GM23338 (cell line): ENCODE data around the gene SEC63.
"Not testable (repeated sequence)": the region's sequence is repeated elsewhere in the genome, so short reads cannot be mapped to it uniquely, and the experiment has no call there.

ENCODE experiments used
- CREB1 ChIP-seq: fragments of 250-450 bp; sonication (Bioruptor Pico); IDR thresholded peaks from 2 replicates; pipeline ENCODE4 v1.5.0; 2020; ENCODE audit warnings: low read depth, mild to moderate bottlenecking, moderate library complexity
- CTCF ChIP-seq, 2 experiments: fragments of 200-600 bp in 1 of 2; sonication (generic) in 1 of 2; conservative IDR thresholded peaks; 2 replicates each; pipeline versions ENCODE4 v1.5.1 to v1.6.1; 2016 to 2017; ENCODE audit warnings: antibody characterized with exemption in 2 of 2, low read depth in 2 of 2, mild to moderate bottlenecking in 2 of 2, moderate library complexity in 1 of 2
- EZH2 ChIP-seq: fragments of 200-600 bp; sonication (generic); IDR thresholded peaks from one replicate; pipeline ENCODE4 v1.8.0; 2017; ENCODE audit warnings: antibody characterized with exemption, mild to moderate bottlenecking, low read depth; ENCODE audit not compliant: unreplicated experiment
- EZH2phosphoT487 ChIP-seq: fragments of 200-600 bp; sonication (generic); IDR thresholded peaks from one replicate; pipeline ENCODE4 v1.8.1; 2018; ENCODE audit warnings: antibody characterized with exemption; ENCODE audit not compliant: unreplicated experiment
- JUNB ChIP-seq: IDR thresholded peaks from one replicate; pipeline ENCODE4 v1.6.1; 2016; ENCODE audit warnings: antibody characterized with exemption; ENCODE audit not compliant: unreplicated experiment
- NANOG ChIP-seq: IDR thresholded peaks from 2 replicates; pipeline ENCODE4 v1.6.1; 2016; ENCODE audit warnings: antibody characterized with exemption, borderline replicate concordance
- POLR2AphosphoS5 ChIP-seq: IDR thresholded peaks from 2 replicates; pipeline ENCODE4 v1.6.1; 2016; ENCODE audit warnings: antibody characterized with exemption, low read depth
- REST ChIP-seq: IDR thresholded peaks from one replicate; pipeline ENCODE4 v1.6.1; 2018; ENCODE audit warnings: antibody characterized with exemption; ENCODE audit not compliant: unreplicated experiment
- STAT1 ChIP-seq: IDR thresholded peaks from one replicate; pipeline ENCODE4 v1.6.1; 2016; ENCODE audit warnings: antibody characterized with exemption; ENCODE audit not compliant: unreplicated experiment
- ZNF114 ChIP-seq: fragments of 250-450 bp; sonication (Bioruptor Pico); IDR thresholded peaks from 2 replicates; pipeline ENCODE4 v1.5.0; 2020; ENCODE audit warnings: mild to moderate bottlenecking, moderate library complexity
- ZNF331 ChIP-seq: fragments of 250-450 bp; sonication (Bioruptor Pico); IDR thresholded peaks from 2 replicates; pipeline ENCODE4 v1.5.0; 2020; ENCODE audit warnings: low read depth, mild to moderate bottlenecking, moderate library complexity
- TF ChIP-seq, protein P1 (sequence below): IDR thresholded peaks from 2 replicates; pipeline ENCODE4 v1.6.1; 2016; ENCODE audit warnings: antibody characterized with exemption
- TF ChIP-seq, protein P2 (sequence below): fragments of 250-450 bp; sonication (Bioruptor Pico); IDR thresholded peaks from 2 replicates; pipeline ENCODE4 v1.5.0; 2020; ENCODE audit warnings: mild to moderate bottlenecking, moderate library complexity

DNA sequence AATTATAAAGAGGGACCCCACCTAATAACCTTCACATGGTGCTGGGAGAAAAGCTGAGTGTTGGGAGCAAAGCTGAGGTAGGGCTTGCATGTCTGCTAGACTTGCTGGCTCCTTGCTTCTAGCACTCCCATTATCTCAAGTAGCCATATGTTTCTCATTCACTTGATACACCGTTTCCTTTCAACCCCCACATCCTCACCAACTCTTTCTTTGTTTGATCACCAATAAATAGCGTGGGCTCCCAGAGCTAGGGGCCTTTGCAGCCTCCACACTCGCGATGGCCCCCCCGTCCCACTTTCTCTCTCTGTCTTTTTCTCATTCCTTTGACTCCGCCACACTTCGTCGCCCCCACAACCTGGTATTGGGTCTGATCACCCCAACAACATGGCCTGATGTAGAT, 32.6 kb upstream of the SEC63 start:
- not testable (repeated sequence) for TF ChIP-seq CTCF (conservative IDR thresholded peaks at IDR 0.05; ENCODE audit: low read depth in 2 of 2); EZH2phosphoT487; EZH2; POLR2AphosphoS5; CREB1 (CRISPR knock-in tag); REST; JUNB; STAT1; ZNF114; NANOG; ZNF331 (CRISPR knock-in tag)
- TF ChIP-seq, protein P1, sequence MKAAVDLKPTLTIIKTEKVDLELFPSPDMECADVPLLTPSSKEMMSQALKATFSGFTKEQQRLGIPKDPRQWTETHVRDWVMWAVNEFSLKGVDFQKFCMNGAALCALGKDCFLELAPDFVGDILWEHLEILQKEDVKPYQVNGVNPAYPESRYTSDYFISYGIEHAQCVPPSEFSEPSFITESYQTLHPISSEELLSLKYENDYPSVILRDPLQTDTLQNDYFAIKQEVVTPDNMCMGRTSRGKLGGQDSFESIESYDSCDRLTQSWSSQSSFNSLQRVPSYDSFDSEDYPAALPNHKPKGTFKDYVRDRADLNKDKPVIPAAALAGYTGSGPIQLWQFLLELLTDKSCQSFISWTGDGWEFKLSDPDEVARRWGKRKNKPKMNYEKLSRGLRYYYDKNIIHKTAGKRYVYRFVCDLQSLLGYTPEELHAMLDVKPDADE = not testable (repeated sequence)
- TF ChIP-seq, protein P2, sequence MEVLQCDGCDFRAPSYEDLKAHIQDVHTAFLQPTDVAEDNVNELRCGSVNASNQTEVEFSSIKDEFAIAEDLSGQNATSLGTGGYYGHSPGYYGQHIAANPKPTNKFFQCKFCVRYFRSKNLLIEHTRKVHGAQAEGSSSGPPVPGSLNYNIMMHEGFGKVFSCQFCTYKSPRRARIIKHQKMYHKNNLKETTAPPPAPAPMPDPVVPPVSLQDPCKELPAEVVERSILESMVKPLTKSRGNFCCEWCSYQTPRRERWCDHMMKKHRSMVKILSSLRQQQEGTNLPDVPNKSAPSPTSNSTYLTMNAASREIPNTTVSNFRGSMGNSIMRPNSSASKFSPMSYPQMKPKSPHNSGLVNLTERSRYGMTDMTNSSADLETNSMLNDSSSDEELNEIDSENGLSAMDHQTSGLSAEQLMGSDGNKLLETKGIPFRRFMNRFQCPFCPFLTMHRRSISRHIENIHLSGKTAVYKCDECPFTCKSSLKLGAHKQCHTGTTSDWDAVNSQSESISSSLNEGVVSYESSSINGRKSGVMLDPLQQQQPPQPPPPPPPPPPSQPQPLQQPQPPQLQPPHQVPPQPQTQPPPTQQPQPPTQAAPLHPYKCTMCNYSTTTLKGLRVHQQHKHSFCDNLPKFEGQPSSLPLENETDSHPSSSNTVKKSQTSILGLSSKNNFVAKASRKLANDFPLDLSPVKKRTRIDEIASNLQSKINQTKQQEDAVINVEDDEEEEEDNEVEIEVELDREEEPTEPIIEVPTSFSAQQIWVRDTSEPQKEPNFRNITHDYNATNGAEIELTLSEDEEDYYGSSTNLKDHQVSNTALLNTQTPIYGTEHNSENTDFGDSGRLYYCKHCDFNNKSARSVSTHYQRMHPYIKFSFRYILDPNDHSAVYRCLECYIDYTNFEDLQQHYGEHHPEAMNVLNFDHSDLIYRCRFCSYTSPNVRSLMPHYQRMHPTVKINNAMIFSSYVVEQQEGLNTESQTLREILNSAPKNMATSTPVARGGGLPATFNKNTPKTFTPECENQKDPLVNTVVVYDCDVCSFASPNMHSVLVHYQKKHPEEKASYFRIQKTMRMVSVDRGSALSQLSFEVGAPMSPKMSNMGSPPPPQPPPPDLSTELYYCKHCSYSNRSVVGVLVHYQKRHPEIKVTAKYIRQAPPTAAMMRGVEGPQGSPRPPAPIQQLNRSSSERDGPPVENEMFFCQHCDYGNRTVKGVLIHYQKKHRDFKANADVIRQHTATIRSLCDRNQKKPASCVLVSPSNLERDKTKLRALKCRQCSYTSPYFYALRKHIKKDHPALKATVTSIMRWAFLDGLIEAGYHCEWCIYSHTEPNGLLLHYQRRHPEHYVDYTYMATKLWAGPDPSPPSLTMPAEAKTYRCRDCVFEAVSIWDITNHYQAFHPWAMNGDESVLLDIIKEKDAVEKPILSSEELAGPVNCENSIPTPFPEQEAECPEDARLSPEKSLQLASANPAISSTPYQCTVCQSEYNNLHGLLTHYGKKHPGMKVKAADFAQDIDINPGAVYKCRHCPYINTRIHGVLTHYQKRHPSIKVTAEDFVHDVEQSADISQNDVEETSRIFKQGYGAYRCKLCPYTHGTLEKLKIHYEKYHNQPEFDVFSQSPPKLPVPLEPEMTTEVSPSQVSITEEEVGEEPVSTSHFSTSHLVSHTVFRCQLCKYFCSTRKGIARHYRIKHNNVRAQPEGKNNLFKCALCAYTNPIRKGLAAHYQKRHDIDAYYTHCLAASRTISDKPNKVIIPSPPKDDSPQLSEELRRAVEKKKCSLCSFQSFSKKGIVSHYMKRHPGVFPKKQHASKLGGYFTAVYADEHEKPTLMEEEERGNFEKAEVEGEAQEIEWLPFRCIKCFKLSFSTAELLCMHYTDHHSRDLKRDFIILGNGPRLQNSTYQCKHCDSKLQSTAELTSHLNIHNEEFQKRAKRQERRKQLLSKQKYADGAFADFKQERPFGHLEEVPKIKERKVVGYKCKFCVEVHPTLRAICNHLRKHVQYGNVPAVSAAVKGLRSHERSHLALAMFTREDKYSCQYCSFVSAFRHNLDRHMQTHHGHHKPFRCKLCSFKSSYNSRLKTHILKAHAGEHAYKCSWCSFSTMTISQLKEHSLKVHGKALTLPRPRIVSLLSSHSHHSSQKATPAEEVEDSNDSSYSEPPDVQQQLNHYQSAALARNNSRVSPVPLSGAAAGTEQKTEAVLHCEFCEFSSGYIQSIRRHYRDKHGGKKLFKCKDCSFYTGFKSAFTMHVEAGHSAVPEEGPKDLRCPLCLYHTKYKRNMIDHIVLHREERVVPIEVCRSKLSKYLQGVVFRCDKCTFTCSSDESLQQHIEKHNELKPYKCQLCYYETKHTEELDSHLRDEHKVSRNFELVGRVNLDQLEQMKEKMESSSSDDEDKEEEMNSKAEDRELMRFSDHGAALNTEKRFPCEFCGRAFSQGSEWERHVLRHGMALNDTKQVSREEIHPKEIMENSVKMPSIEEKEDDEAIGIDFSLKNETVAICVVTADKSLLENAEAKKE (CRISPR knock-in tag) = not testable (repeated sequence)
